NCI-H82 (cell line): ENCODE results near the gene CCDC154.

Source experiments
- DNase-seq: peaks from one replicate; lab custom pipeline; 2025; lab: John Stamatoyannopoulos, UW

The CCDC154 gene

GRCh38 chr16:1420111-1420539 is 24.2 kb downstream of the CCDC154 start:
- no peak for DNase-seq

- no peak for DNase-seq
These were observed 27.8 kb downstream of the CCDC154 start for GRCh38 chr16:1416521-1416941.

- DNase-seq: peak; percentile 73
These were observed 29.7 kb downstream of the CCDC154 start, which contains the start of gene UNKL for GRCh38 chr16:1414532-1415260. TSS of gene UNKL (minus strand) at chr16:1414704. CDS start at chr16:1414691, 13 bp downstream.

- DNase-seq: peak; percentile 76
These were observed 30.4 kb downstream of the CCDC154 start for GRCh38 chr16:1413684-1414531.

- no peak for DNase-seq
These were observed 31.5 kb downstream of the CCDC154 start for GRCh38 chr16:1412847-1413246.

- DNase-seq: peak; percentile 93
These were observed 36.1 kb downstream of the CCDC154 start for GRCh38 chr16:1408171-1408837.

- no peak for DNase-seq
These were observed 36.6 kb downstream of the CCDC154 start for GRCh38 chr16:1407753-1408152.

- no peak for DNase-seq
These were observed 40.6 kb downstream of the CCDC154 start for GRCh38 chr16:1403733-1404132.

- no peak for DNase-seq
These were observed 41.3 kb downstream of the CCDC154 start for GRCh38 chr16:1403036-1403435.

- no peak for DNase-seq
These were observed 42.6 kb downstream of the CCDC154 start for GRCh38 chr16:1401758-1402154.

GRCh38 chr16:1401061-1401757 is 43.1 kb downstream of the CCDC154 start:
- no peak for DNase-seq

GRCh38 chr16:1398826-1399581 is 45.4 kb downstream of the CCDC154 start:
- DNase-seq: no peak

- no peak for DNase-seq
These were observed 46.0 kb downstream of the CCDC154 start for GRCh38 chr16:1398351-1398750.

GRCh38 chr16:1397779-1398178 is 46.6 kb downstream of the CCDC154 start:
- no peak for DNase-seq

GRCh38 chr16:1395444-1396031 is 48.8 kb downstream of the CCDC154 start:
- DNase-seq: no peak

- DNase-seq: no peak
These were observed 49.9 kb downstream of the CCDC154 start for GRCh38 chr16:1394367-1394951.

- DNase-seq: no peak
These were observed 50.7 kb downstream of the CCDC154 start for GRCh38 chr16:1393613-1394176.

- DNase-seq: no peak
These were observed 51.5 kb downstream of the CCDC154 start for GRCh38 chr16:1392826-1393225.

- no peak for DNase-seq
These were observed 54.0 kb downstream of the CCDC154 start for GRCh38 chr16:1390239-1390779.

- DNase-seq: no peak
These were observed 54.6 kb downstream of the CCDC154 start for GRCh38 chr16:1389762-1390161.
